Measurements from ENCODE around the gene SEC24C.

DNA sequence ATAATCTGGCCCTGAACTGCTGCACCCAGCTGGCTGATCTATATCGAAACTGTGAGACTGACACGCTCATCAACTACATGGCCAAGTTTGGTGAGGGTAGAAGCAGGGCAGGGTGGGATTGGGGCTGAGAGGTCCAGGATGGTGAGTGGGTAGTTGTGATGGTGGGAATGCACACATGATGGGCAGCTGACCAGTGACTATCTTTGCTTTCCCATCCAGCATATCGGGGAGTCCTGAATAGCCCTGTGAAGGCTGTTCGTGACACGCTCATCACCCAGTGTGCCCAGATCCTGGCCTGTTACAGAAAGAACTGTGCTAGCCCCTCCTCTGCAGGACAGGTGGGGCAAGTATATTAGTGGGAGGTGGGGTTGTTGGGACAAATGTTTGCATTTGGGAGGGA, 25.2 kb downstream of the SEC24C start:
- TF ChIP-seq, protein P1, sequence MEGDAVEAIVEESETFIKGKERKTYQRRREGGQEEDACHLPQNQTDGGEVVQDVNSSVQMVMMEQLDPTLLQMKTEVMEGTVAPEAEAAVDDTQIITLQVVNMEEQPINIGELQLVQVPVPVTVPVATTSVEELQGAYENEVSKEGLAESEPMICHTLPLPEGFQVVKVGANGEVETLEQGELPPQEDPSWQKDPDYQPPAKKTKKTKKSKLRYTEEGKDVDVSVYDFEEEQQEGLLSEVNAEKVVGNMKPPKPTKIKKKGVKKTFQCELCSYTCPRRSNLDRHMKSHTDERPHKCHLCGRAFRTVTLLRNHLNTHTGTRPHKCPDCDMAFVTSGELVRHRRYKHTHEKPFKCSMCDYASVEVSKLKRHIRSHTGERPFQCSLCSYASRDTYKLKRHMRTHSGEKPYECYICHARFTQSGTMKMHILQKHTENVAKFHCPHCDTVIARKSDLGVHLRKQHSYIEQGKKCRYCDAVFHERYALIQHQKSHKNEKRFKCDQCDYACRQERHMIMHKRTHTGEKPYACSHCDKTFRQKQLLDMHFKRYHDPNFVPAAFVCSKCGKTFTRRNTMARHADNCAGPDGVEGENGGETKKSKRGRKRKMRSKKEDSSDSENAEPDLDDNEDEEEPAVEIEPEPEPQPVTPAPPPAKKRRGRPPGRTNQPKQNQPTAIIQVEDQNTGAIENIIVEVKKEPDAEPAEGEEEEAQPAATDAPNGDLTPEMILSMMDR (IDR thresholded peaks at IDR 0.05; ENCODE audit: poor library complexity) = no peak
- TF ChIP-seq EZH2 (IDR thresholded peaks at IDR 0.05; ENCODE audit: borderline replicate concordance) = no peak
